Stimulated activated CD4-positive, alpha-beta T cell treated with anti-CD3 and anti-CD28 coated beads, Interleukin-1b, Interleukin-23, amount 100 ng/mL, for 48 hours (primary cell): ENCODE results near the gene PPIL1.

Experiments
- DNase-seq: peaks from one replicate; pipeline ENCODE4 v3.0.0-alpha.2; 2020

The PPIL1 gene

DNA sequence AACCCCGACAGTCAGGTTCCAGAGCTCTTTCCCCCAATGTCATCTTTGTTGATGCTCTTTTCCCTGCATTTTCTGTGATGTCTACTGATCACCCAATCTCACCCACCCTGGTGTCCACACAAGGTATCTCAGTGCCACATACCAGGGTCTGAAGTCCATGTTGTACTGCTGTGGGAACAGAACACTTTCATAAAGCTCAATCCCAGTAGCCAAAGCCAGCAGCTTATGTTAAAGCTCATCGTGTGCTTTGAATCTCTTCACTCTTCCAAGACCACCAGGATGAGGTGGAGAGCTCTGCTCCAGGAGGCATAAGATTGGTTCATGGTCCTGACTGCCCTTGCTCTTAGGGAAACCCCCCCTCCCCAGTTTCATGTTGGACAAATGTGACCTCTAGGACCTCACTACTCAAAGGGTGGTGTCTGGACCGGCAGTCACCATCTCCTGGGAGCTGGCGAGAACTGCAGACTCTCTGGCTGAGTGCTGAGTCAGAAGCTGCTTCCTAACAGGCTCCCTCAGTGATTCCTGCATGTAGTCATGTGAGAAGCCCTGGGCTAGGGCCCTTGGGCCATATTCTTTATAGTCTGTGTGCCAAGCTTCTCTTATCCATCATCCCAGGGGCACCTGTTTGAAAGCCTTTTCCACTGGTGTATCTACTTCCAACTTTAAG, 22.0 kb downstream of the PPIL1 start:
- no peak for DNase-seq

DNA sequence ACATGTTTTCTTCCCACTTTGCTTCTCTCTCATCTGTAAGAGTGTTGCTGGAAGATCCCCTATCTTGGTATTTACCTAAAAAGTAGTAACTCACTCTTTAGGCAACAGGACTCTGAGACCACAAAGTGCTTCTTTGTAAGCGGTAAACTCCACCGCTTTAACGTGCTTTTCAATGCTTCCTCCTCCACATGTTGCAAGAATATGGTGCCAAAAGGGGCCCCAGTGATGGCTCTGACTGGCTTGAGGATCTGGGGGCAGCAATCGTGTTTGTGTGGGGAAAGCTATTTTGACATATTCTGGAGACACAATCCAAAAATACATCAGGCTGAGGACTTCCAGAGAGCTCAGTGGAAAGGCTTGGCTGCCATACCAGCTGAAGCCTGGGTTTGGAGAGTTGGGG, 23.0 kb downstream of the PPIL1 start:
- DNase-seq, result no peak

DNA sequence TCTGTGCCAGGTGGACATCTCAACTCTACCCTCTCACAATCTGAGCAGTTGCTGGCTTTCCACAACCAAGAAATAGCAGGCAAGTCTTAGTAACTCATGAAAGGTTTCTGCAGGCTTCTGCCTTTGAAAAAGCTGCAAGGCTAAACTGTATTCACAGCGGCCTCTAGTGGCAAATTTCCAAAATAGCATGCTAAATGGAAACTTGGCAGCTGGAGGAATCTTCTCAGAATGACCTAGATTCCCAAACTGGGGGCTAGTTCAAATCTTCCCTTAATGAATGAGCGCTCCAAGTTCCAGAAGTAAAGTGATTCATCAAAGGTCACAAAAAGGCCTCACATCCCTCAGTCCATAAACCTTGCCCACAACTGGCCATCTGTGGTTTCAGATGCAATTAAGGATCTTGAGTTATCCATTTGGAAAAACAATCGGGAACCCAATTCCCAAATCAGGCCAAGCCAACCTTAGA, 23.4 kb downstream of the PPIL1 start:
- no peak for DNase-seq

DNA sequence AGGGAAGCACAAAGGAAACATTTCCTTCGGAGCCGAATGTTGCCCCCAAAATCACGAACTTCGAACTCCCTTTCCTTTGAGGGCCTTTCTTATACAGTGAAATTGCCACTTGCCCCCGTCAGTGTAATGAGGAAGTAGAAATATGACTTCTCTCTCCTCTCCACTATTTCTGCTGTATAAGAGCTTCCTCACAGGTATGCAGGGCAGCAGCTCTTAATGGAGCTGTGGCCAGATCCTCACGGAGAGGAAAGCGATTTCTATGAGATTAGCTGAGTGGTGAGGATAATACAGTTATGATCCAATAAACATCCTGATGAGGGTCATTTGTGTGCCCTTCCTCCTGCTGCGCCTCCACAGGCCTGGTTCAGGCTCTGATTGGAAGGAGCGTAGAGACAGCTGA, 24.6 kb downstream of the PPIL1 start:
- no peak for DNase-seq

DNA sequence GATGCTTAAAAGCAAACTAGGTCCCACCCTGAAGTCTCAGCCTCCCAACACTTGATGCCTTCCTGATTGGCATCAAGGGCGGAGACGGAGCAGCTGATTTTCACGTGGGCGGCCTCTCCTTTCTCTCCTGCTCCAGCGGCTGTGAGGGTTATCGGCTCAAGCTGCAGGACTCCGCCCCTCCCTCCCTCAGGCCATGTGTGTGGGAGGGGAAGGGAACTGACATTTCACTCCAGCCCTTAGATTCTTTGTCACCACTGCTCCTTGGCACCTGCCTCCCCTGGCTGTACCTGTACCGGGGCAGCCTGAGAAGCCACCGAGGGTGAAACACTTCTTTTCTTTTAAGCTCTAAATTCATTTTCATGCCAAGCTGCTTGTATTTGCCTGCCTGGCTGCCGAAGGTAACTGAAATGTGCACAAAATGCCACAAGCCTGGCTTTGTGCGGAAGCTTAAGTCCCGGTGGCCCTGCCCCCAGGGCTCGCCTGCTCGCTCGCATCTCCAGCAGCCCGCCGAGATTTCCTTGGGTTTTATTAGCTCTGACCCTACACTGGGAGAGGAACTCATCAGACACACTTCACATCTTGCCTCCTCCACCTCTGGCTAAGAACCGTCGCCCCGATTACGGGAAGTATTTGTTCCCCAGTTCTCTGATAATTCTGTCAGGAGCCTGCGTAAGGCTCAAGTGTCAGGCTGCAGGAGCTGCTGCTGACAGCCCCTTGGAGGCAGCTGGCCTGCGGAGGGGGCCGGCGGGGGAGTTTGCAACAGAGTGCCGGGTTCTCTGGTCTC, 25.8 kb downstream of the PPIL1 start:
- no peak for DNase-seq

DNA sequence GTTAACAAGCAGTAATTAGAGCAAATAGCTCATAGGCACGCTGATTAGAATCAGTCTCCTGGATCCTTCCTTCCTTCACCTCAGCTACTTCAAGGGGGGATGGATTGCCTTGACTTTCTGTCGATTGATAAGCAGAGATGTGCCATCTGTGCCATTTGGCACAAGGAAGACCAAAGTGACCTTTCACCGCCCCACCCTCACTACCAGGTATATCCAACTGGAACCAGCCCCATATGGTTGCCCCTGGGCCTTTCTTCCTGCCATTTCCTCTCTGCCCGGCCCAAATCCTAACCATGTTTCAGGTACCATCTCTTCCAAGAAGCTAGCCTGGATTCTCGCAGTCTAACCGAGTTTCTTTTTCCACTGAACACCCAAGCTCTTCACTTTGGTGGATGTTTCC, 26.6 kb downstream of the PPIL1 start:
- no peak for DNase-seq

DNA sequence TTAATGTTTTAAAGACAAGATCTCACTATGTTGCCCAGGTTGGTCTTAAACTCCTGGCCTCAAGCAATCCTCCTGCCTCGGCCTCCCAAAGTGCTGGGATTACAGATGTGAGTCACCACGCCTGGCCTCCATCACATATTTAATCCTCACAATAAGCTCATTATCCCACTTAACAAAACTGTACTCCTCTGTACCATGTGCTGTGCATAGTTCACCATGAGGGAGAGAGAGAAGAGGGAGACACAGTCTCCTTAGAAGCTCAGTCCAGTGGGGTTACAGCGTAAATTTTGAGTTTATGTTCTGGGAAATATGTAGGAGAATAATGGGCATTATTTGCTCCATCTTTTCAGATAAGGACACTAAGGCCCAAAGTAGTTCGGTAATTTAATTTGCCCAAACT, 27.5 kb downstream of the PPIL1 start:
- no peak for DNase-seq

DNA sequence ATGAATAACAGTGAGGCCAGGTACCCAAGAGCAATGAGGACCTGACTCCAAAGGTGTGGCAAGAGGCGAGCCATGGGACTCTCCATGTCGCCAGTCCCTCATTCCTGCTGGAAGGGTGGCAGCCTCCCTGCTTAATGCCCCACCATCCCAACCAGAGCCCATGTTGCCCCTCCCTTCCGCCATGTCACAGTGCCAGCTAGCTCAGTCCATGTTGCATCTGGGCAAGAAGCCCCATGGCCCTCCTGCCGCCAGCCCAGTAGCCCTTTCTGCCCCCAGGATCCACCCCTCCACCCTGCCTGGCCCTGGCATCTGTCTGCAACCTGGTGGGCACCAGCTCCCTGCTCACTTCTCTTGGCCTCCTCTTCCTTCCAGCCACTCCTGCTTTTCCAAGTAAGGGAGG, 29.4 kb downstream of the PPIL1 start:
- DNase-seq, result no peak

DNA sequence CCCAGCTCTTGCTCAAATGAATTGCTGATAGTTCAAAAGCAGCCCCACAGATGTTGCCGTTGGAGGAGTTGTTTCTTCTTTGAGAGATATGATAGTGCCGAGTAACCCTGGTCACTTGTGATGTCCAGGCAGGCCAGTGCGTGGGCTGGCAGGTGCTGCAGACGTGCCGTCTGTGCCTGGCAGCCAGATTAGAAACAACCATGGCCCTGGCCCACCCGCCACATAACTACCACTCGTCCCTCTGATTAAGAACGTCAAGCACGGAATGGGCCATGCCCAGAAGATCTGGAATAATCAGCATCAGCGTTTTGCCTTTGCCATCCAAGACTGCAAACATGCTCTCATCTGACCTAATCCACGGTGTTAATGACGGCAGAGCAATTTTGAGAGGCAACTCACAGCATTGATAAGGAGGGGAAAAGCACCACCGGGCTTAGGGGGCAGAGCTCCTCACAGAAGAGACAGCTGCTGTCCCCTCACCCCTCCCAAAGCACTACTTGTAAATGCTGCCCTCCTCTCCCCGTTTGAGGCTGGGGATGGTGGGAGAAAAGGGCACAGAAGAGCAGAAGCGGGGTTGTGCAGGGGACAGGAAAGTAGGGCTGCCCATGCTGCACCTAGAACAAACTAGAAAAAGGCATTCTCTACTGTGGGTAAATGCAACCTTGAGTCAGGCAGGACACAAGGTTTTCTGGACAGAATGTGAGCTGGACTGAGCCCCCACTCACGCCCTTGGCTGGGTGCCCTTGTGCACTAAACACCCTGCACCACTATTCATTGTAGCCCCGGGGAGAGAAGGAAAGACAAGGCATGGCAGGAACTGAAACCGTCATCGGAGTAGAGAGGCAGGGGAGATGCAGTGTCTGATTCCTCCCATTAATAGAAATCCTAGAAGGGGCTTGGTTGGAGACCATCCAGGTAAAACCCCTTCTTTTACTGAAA, 30.1 kb downstream of the PPIL1 start:
- no peak for DNase-seq

DNA sequence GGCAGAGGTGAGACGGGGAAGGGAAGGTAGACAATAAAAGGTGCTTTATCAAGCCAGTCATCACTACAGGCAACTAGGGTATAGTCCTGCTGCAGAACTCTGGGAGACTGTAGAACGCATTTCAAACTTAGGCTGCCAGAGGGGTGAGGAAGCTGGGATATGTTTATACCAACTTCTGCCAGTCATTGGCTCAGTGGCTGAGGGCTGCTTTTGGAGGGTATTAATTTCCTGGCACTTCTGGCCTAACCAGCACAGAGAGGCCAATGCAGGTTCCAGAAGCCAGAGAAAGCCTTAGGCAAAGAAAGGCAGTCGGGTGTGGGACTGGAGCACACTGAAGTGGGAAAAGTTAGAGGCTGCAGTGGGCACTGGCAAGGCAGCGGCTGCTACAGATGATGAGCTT, 31.4 kb downstream of the PPIL1 start:
- no peak for DNase-seq

DNA sequence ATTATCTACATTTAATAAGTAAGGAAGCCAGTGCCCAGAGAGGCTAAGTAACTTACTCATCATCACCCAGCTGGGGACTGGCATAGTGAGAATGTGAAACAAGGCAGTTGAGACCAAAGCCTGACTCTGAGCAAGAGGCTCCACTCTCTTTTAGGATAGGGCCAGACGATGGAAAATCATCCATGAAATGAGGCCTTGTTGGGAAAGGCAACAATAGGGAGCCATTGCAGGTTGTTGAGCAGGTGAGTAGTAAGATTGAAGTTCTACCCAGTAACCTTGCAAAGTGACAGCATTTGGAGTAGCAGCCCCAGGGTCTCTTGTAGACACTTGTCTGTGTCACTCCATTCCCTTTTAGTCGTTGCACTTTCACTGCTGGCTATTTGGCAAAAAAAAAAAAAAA, 32.8 kb downstream of the PPIL1 start:
- no peak for DNase-seq

DNA sequence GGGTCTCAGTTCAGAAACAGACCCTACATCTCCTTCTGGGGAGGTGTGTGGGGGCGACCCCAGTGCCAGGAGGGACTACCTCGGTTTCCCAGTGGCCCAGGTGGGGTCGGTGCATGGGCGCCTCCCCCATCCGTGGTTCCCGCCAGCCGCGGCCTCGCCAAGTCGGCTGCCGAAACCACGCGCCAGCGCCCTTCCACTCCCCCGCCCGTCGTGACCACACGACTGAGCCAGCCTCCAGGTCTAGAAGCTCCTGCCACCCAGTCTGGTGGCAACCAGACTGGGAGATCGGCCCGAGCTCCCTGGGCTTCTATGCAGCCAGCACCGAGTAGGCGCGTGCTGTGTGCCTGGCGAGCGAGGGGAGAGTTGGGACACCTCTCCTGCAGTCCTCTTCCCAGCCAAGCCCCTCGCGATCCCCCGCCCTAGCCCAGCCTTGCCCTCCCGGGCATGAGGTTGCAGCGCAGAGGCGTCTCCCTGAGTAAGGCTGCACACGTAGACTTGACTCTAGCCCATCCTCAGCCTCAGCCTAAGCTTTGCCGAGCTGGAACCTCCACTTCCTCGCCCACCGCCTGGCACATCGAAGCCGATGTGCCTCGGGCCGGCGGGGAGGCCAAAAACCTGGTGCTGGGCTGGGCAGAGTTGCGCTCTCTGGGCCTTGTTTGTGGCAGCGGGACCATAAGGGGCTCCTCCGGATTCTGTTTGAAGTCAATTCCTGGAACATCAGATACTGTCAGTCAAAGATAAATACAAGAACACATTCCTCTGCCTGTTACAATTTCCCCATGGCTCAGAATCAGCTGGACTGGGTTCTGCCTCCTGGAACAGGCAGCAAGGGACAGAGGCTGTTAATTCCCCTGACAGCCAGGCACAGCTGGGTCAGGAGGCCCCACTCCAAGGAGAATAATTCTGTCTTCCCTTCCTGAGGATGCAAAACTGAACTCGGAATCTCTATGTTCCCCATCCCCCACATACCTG, 33.9 kb downstream of the PPIL1 start:
- DNase-seq, result peak; percentile 20

DNA sequence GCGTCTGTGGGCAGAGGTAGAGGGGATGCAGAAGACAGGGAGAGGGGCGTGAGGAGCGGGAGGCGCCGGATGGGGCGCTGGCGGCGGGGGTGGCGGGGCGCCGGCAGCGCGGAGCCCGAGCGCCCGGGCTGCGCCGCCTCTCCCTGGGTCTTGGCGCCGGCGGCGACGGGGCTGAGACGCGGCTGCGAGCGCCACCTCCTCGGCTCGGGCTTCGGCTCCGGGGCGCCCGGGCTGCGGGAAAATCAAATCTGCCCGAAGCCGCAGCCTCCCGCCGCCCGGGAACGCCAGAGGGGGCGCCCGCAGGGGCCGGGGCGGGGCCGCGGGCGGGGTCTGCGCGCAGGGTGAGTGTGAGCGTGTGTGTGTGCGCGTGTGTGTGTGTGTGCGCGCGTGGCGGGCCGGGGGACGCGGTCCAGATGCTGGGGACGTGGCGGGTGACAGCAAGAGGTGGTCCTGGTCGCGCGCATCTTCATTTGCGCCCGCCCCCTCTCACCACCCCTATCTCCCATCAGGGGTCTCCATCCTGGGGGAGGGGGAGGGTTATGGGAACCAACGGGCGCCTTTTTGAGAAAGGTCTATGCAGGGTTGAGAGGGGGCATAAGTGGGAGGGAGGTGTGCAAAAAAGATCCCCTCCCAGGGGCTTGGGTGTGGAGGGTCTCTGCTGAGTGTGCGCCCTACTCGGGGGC, 34.7 kb downstream of the PPIL1 start:
- DNase-seq, result peak; percentile 27

DNA sequence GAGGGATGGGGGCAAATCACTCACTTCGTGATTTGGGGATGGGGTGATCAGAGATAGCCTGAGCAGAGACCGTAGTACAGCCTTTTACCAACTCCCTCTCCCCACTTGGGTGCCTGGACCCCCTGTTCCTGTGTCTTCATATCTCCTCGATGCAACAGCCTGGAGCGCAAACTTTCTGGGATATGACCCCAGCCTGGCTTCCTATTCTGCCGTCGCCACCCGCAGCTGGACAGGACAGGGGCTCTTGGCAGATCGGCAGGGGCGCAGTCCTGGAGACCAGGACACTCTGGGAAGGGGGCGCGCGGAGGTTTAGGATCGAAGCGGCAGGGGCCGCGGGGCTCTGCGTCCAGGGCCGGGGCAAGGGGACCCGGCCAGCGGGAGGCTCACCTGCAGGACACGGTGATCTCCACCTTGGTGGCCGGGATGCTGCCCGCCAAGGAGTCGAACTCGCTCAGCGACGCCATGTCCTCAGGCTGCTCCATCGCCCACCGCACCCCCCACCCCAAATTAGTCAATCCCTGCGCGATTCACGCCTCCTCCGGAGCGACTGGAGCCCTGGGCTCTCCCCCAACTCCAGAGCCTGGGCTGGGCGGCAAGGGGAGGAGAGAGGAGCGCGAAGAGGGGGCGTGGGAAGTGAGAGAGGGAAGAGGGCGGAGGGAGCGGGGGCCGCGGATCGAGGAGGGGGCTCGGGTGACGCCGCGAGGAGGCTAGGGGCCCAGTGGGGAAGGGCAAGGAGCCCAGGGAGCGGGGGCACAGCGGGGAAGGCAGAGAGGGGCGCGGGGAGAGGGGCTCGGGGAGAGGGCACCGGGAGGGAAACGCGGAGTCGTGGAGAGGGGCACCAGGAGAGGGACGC, 35.5 kb downstream of the PPIL1 start, which contains the start of gene CPNE5:
Gene CPNE5, minus strand, starts transcription at position 549 of the 853 bp plus-strand sequence. Its CDS starts 67 bp downstream, at position 482.
- DNase-seq, result no peak

DNA sequence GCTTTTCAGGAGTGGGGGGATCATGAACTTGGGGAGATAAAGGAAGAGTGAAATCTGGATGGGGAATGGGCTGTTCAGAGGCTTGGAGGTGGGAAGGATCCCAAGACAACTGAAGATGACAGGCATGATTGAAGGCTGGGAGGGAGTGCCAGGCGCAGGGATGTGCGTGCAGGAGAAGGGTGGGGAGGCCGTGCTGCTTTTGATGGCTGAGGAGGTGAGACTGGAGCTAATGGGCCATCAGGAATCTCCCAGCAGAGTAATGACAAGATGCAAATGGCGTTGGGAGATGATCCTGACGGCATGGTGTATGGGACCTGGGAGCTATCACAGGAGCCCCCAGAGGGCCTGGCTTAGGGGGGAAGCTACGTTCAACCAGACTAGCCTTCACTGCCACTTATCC, 36.9 kb downstream of the PPIL1 start:
- DNase-seq, result no peak

DNA sequence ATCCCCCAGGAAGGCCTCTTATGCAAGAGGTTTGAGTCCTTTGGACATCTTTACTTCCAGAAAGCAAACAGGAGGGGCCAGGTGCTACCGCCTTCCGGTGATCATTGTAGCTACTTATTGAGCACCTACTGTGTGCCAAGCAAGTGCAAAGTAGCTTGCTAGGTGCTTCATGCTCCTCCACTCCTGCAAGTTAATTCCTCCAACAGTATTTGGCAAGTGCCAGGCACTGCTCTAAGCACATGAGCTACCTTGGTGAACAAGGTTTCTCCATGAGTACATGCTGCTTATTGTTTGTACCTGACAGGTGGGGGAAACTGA, 37.6 kb downstream of the PPIL1 start:
- DNase-seq, result no peak

DNA sequence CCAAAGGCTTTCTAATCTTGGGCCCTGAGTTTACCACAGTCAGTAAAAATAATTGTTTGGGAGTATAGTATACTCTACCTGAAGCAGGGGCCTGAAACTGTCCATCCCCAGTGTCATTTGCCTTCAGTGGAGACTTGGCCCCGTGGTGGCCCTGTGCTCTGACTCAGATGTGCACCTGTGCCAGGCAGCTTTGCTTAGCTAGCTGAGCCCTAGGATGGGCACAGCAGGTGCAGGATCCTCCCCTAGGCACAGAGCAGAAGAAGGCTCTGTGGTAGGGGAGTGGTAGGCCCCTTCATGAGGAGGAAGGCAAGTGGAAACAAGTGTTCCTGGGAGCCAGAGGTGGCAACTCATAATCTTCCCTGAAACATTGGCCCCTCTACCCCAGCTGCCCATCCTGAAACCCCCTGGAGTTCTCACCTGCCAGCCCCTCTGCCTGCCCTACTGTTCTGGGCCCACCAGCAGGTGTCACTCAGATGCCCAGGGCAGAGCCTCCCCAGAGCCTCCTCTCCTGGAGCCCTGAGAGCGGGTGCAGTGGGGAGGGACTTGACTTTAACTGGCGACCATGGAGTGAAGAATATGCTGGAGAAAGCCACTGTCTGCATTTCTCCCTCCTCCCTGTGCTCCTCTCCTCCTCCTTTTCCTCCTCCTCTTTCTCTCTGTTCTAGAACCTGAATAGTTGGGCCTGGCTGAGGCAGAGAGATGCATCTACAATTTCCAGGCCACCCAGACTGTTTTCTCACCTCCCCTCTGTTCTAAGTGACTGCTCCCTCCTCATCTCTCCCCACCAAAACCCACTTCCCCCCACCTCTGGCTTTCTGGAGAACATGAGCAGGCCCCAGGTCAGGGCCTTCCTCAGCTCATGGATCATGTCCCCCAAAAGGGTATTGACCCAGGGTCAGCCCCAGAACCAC, 38.2 kb downstream of the PPIL1 start:
- DNase-seq, result no peak

DNA sequence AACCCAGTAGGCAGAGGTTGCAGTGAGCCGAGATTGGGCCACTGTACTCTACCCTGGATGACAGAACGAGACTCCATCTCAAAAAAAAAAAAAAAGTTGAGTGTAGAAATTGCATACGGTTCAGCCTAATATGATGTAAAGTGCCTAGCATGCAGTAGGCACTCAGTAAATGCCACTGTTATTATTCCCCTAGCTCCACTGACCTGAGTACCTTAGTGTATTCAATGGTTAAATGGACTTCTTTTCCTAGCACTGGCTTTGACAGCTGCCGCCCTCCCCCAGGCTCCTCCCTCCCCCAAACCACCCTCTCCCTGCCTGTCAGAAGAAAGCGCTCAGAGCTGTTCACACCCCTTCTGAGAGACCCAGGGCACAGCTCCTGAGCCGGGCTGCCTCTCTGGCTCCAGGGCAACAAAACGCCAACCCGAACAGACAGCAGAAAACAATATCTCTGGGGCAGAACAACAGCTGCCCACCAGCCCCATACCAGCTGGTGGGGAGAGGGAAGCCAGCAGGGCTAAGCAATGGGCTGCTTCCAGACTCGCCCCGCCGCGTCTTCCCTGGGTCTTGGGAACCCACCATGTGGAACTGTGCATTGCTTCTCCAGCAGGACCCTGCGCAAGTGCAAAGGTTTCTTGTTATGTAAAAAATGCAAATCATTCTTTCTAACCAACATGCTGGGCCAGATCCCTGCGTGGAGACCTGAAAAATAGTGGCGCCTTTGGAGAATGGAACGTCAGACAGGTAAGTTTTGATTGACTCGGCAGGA, 39.8 kb downstream of the PPIL1 start:
- no peak for DNase-seq
